Epithelial cell of esophagus (primary cell): Measurements from ENCODE around the gene AKAP11.

Experiments used
- DNase-seq: peaks from one replicate; pipeline ENCODE4 v3.0.0; 2010; ENCODE audit warnings: low read depth
- H3K4me3 ChIP-seq: 2 replicates; pipeline ENCODE4 v1.5.1; 2011; ENCODE audit warnings: mild to moderate bottlenecking, low read length, control low read depth
- TF ChIP-seq, protein P1 (sequence below): IDR thresholded peaks from 2 replicates; pipeline ENCODE4 v1.5.1; 2011; ENCODE audit warnings: low read depth, mild to moderate bottlenecking, low read length, control low read depth, inconsistent platforms; ENCODE audit not compliant: insufficient read depth; ENCODE audit errors: missing control alignments

AKAP11 gene

GRCh38 chr13:42259515-42259914 lies 12.4 kb upstream of the AKAP11 start:
- TF ChIP-seq, protein P1, sequence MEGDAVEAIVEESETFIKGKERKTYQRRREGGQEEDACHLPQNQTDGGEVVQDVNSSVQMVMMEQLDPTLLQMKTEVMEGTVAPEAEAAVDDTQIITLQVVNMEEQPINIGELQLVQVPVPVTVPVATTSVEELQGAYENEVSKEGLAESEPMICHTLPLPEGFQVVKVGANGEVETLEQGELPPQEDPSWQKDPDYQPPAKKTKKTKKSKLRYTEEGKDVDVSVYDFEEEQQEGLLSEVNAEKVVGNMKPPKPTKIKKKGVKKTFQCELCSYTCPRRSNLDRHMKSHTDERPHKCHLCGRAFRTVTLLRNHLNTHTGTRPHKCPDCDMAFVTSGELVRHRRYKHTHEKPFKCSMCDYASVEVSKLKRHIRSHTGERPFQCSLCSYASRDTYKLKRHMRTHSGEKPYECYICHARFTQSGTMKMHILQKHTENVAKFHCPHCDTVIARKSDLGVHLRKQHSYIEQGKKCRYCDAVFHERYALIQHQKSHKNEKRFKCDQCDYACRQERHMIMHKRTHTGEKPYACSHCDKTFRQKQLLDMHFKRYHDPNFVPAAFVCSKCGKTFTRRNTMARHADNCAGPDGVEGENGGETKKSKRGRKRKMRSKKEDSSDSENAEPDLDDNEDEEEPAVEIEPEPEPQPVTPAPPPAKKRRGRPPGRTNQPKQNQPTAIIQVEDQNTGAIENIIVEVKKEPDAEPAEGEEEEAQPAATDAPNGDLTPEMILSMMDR, result no peak
- no peak for DNase-seq
- H3K4me3 ChIP-seq, result no peak overlapping the region

DNA sequence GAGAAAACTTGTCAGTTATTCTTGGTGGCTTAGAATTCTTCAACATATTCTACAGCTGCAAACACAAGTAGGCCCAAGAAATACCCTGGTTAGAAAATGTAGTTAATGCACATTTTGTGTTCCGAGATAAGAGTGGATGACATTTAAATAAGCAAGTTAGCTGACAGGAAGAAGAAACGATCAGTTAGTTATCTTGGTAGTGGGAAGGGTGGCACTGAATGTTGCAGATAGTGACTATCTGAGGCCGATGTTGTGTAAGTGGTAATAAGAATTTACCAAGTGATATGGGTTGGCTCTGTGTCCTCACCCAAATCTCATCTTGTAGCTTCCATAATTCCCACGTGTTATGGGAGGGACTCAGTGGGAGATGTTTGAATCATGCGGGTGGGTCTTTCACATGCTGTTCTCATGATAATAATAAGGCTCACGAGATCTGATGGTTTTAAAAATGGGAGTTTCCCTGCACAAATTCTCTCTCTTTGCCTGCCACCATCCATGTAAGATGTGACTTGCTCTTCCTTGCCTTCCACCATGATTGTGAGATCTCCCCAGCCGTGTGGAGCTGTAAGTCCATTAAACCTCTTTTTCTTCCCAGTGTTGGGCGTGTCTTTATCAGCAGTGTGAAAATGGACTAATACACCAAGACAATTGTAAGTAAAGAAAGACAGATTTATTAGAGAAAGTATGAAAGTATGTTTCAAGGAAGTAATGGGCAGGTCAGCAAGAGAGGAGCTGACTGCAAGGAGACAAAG lies 10.9 kb upstream of the AKAP11 start:
- TF ChIP-seq, protein P1, result no peak
- no peak overlapping the region for H3K4me3 ChIP-seq
- DNase-seq, result no peak

- TF ChIP-seq, protein P1, result no peak
Observed at GRCh38 chr13:42266473-42266872, 5.5 kb upstream of the AKAP11 start.

DNA sequence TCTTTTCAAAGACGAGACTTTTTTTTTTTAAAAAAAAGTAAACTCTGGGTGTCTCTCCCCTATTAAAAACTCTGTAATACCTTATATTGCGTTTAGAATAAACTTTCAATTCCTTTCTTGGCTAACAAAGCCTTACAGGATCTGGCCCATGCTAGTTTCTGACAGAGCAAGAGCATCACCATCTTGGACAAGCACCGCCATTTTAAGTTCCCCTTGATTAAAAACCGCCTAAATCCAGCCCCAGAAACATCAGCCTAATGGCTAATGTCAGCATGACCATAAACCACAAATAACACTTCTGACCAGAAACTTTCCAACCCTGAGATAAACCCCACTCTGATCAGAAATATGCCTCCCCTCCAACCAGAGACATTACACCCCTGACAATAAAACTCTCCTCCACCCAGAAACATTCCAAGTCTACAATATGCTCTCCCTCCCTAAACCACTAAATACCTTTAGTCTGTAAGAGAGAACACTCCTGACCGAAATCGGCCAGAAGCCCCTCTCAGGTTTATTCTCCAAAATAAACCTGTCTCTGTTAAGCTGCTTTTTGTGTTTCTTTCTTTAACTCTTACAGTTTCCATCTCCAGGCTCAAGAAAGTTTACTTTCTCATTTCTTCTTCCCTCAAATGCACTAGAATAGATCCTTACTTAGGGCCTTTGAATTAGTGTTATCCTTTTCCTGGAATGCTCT lies 1.6 kb upstream of the AKAP11 start:
- DNase-seq, result no peak
- H3K4me3 ChIP-seq, result no peak overlapping the region
- TF ChIP-seq, protein P1, result no peak

More at GRCh38 chr13:42266473-42266872, 5.5 kb upstream of the AKAP11 start:
- no peak overlapping the region for H3K4me3 ChIP-seq
- no peak for DNase-seq

DNA sequence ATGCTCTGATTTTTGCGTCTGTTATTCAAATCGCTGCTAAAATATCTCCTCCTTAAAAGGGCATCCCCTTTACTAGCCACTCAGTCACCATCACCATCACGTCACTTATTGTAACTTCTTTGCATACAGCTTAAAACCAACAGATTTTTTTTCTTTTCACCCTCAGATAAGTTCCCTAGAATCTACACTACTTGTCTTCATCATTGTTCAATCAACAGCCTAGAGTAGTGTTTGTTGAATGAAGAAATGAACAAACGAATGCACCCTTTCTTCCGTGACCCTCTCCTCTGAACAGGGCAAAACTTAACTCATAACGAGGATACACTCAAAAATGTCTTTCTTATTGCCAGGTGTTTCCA lies 1.1 kb upstream of the AKAP11 start:
- no peak for DNase-seq
- TF ChIP-seq, protein P1, result no peak
- H3K4me3 ChIP-seq, result peak overlapping the region; percentile 84

GRCh38 chr13:42271337-42272114 lies 426 bp upstream of the AKAP11 start:
- TF ChIP-seq, protein P1, result no peak
- peak; percentile 95 for DNase-seq
- H3K4me3 ChIP-seq, result peak overlapping the region; percentile 84
